HepG2 (cell line): ENCODE results near the gene KCNF1.
A peak's percentile ranks its signal among the peaks of the same experiment; 100 is the strongest.

Experiments
- BCLAF1 ChIP-seq: fragments of 450-650 bp; IDR thresholded peaks from 2 replicates; pipeline ENCODE4 v1.6.1; 2017; ENCODE audit warnings: mild to moderate bottlenecking
- CTCF ChIP-seq: sonication (generic); formaldehyde crosslinking; IDR thresholded peaks from 2 replicates; pipeline ENCODE4 v1.5.0; 2020; ENCODE audit warnings: mild to moderate bottlenecking, missing genetic modification reagents, moderate library complexity
- DPF2 ChIP-seq: sonication (generic); formaldehyde crosslinking; IDR thresholded peaks from 2 replicates; pipeline ENCODE4 v1.4.0; 2020; ENCODE audit warnings: mild to moderate bottlenecking, low read depth, missing genetic modification reagents, borderline replicate concordance
- FOSL2 ChIP-seq: sonication (generic); formaldehyde crosslinking; IDR thresholded peaks from 2 replicates; pipeline ENCODE4 v1.4.0; 2020; ENCODE audit warnings: missing genetic modification reagents
- KAT7 ChIP-seq: IDR thresholded peaks from 2 replicates; pipeline ENCODE4 v1.6.1; 2018; ENCODE audit warnings: borderline replicate concordance, missing compliant biosample characterization
- PBX3 ChIP-seq: sonication (generic); formaldehyde crosslinking; IDR thresholded peaks from 2 replicates; pipeline ENCODE4 v1.8.1; 2023; ENCODE audit warnings: missing genetic modification reagents, inconsistent platforms, borderline replicate concordance
- POLR2A ChIP-seq, 2 experiments: IDR thresholded peaks; 2 replicates each; pipeline ENCODE4 v1.6.1; 2011; ENCODE audit warnings: low read depth in 2 of 2, low read length in 2 of 2, mild to moderate bottlenecking in 1 of 2, moderate library complexity in 1 of 2; ENCODE audit not compliant: insufficient read depth in 1 of 2
- POLR2AphosphoS5 ChIP-seq: IDR thresholded peaks from 2 replicates; pipeline ENCODE4 v1.6.1; 2012; ENCODE audit warnings: low read depth, low read length
- RFX3 ChIP-seq: IDR thresholded peaks from 2 replicates; pipeline ENCODE4 v1.6.1; 2016; ENCODE audit warnings: missing biosample characterization, missing genetic modification reagents
- TCF7L2 ChIP-seq: IDR thresholded peaks from 2 replicates; pipeline ENCODE4 v1.6.1; 2011; ENCODE audit warnings: mild to moderate bottlenecking, low read depth, low read length, moderate library complexity
- ZBTB3 ChIP-seq: sonication (generic); formaldehyde crosslinking; IDR thresholded peaks from 2 replicates; pipeline ENCODE4 v1.4.0; 2020; ENCODE audit warnings: low read depth, mild to moderate bottlenecking, moderate library complexity, missing genetic modification reagents, borderline replicate concordance
- ZNF263 ChIP-seq: sonication (generic); formaldehyde crosslinking; IDR thresholded peaks from 2 replicates; pipeline ENCODE4 v1.4.0; 2020; ENCODE audit warnings: missing genetic modification reagents
- ZNF274 ChIP-seq: sonication (generic); formaldehyde crosslinking; IDR thresholded peaks from 2 replicates; pipeline ENCODE4 v1.5.1; 2020; ENCODE audit warnings: mild to moderate bottlenecking, missing genetic modification reagents
- ZNF343 ChIP-seq: sonication (generic); formaldehyde crosslinking; IDR thresholded peaks from 2 replicates; pipeline ENCODE4 v1.4.0; 2020; ENCODE audit warnings: mild to moderate bottlenecking, missing genetic modification reagents

- TF ChIP-seq ZNF274 (CRISPR knock-in tag) (no peak), RFX3 (no peak), PBX3 (CRISPR knock-in tag) (no peak), CTCF (CRISPR knock-in tag) (peak; percentile 64), ZNF343 (CRISPR knock-in tag) (no peak), ZBTB3 (CRISPR knock-in tag) (no peak), FOSL2 (CRISPR knock-in tag) (no peak), BCLAF1 (no peak), DPF2 (CRISPR knock-in tag) (no peak), POLR2A (IDR thresholded peaks at IDR 0.05; ENCODE audit: insufficient read depth in 1 of 2, low read depth in 2 of 2, low read length in 2 of 2) (no peak), TCF7L2 (no peak), KAT7 (no peak), POLR2AphosphoS5 (no peak), ZNF263 (CRISPR knock-in tag) (no peak)
These were observed 11.3 kb upstream of the KCNF1 start for GRCh38 chr2:10900216-10901109.
